Lung (tissue), 12 donors: ENCODE data around the gene TNKS1BP1. TPM values are rescaled to one million over a fixed set of nuclear protein-coding genes. Genes with fewer than 3 reads are reported as not detected.
A peak's percentile ranks its signal among the peaks of the same experiment; 100 is the strongest.

Experiments used
- ATAC-seq: fragments of 200-7000 bp; cut with Tn5 transposase; one replicate; pipeline ENCODE4 v1.9.1; 2020; ENCODE audit warnings: moderate number of reproducible peaks; ENCODE audit not compliant: insufficient read depth, low FRiP score
- DNase-seq, 3 donors: peaks; one replicate each; pipeline ENCODE4 v3.0.0-alpha.2; 2013 to 2017
- H3K27ac ChIP-seq, 2 donors: one replicate each; pipeline ENCODE4 v1.5.1; 2013; ENCODE audit warnings: mild to moderate bottlenecking in 2 of 2, moderate library complexity in 2 of 2, control low read depth in 1 of 2, inconsistent platforms in 1 of 2, low read depth in 1 of 2, low read length in 1 of 2
- H3K27me3 ChIP-seq, 3 donors: one replicate each; pipeline ENCODE4 v1.5.1; 2013; ENCODE audit warnings: low read length in 2 of 3; ENCODE audit not compliant: control insufficient read depth in 3 of 3, insufficient read depth in 3 of 3
- H3K36me3 ChIP-seq, 4 donors: one replicate each; pipeline ENCODE4 v1.5.1; 2013; ENCODE audit warnings: low read length in 4 of 4, mild to moderate bottlenecking in 1 of 4, moderate library complexity in 1 of 4; ENCODE audit not compliant: control insufficient read depth in 4 of 4, insufficient read depth in 4 of 4
- H3K4me1 ChIP-seq, 5 donors: one replicate each; pipeline ENCODE4 v1.5.1; 2013; ENCODE audit warnings: low read length in 5 of 5, mild to moderate bottlenecking in 2 of 5, moderate library complexity in 1 of 5; ENCODE audit not compliant: control insufficient read depth in 5 of 5, insufficient read depth in 5 of 5
- H3K4me3 ChIP-seq: one replicate; pipeline ENCODE4 v1.5.1; 2013; ENCODE audit warnings: mild to moderate bottlenecking, control low read depth, moderate library complexity
- H3K9ac ChIP-seq, 2 donors: one replicate each; pipeline ENCODE4 v1.5.1; 2013; ENCODE audit warnings: low read length in 2 of 2, control low read depth in 1 of 2; ENCODE audit not compliant: insufficient read depth in 1 of 2
- H3K9me3 ChIP-seq, 4 donors: one replicate each; pipeline ENCODE4 v1.5.1; 2013; ENCODE audit warnings: low read length in 3 of 4, mild to moderate bottlenecking in 1 of 4, moderate library complexity in 1 of 4; ENCODE audit not compliant: control insufficient read depth in 4 of 4, insufficient read depth in 3 of 4
- CTCF ChIP-seq: IDR thresholded peaks from 2 replicates; pipeline ENCODE4 v1.5.1; 2012; ENCODE audit warnings: mild to moderate bottlenecking; ENCODE audit errors: control extremely low read depth, extremely low read depth
- WGBS, 2 donors: extraction: QIAGEN DNeasy Blood & Tissue Kit; methylation state at CpG; one replicate each; pipeline ENCODE4 v1.1.7; 2013; 5-methylcytosine and 5-hydroxymethylcytosine counted together
- polyA plus RNA-seq, 2 donors: library from polyadenylated mRNA; stranded (reverse); fragments of 200-250 nt; gene quantifications; one replicate each; pipeline ENCODE4 v1.2.1, GENCODE V29; 2013
- total RNA-seq, 2 donors: library from RNA; depleted of rRNA in 1 of 2; stranded (reverse); fragments of >200 nt in 1 of 2; gene quantifications; one replicate each; pipeline ENCODE4 v1.2.1, GENCODE V29; 2014 to 2021
- donor health status: control.
- donor health status: control.
- donor health status: Bipolar disorder and iron deficiency.
- donor health status: healthy.
- donor health status: DM: yes; HTN: yes; CAD: no.

Gene TNKS1BP1
- total and polyA plus RNA-seq, 4 donors = 87.0 to 220 (median 139) TPM

GRCh38 chr11:57370251-57370650, 45.5 kb upstream of the TNKS1BP1 start:
- WGBS, 2 donors = 93 to 94% methylated on average over 7 of the region's 7 CpGs
- H3K9ac ChIP-seq = no peak overlapping the region
- DNase-seq (no peak), ATAC-seq (no peak)
- no peak overlapping the region for H3K27ac ChIP-seq
- H3K4me3 ChIP-seq = no peak overlapping the region
- no peak for TF ChIP-seq CTCF
- H3K9me3 ChIP-seq = no peaks in the 10 kb centered on the region
- no peaks in the 10 kb centered on the region for H3K36me3 ChIP-seq
- peaks cover 0 to 2% (median 0%) of the 10 kb centered on the region in 3 donors for H3K27me3 ChIP-seq
- peaks cover 0 to 6% (median 0%) of the 10 kb centered on the region in 5 donors for H3K4me1 ChIP-seq

GRCh38 chr11:57368845-57369232, 44.1 kb upstream of the TNKS1BP1 start:
- H3K4me3 ChIP-seq = no peak overlapping the region
- no peaks in the 10 kb centered on the region for H3K36me3 ChIP-seq
- no peak overlapping the region for H3K9ac ChIP-seq
- H3K4me1 ChIP-seq = peaks cover 0 to 6% (median 0%) of the 10 kb centered on the region in 5 donors
- WGBS, 2 donors = 64 to 66% methylated on average over 5 of the region's 5 CpGs
- H3K27ac ChIP-seq = no peak overlapping the region
- ATAC-seq (no peak), DNase-seq (no peak)
- no peak for TF ChIP-seq CTCF
- H3K9me3 ChIP-seq = no peaks in the 10 kb centered on the region
- peaks cover 0 to 2% (median 0%) of the 10 kb centered on the region in 3 donors for H3K27me3 ChIP-seq

GRCh38 chr11:57368106-57368844, 43.5 kb upstream of the TNKS1BP1 start:
- no peak overlapping the region for H3K27ac ChIP-seq
- H3K27me3 ChIP-seq = peaks cover 0 to 2% (median 0%) of the 10 kb centered on the region in 3 donors
- H3K4me1 ChIP-seq = peaks cover 0 to 6% (median 0%) of the 10 kb centered on the region in 5 donors
- no peak for TF ChIP-seq CTCF
- peak in 1 of 3 donors; percentile 44 for DNase-seq
- no peak overlapping the region for H3K9ac ChIP-seq
- peaks cover 0 to 1% (median 0%) of the 10 kb centered on the region in 4 donors for H3K9me3 ChIP-seq
- peak; percentile 67 for ATAC-seq
- 39 to 58% methylated on average over 19 of the region's 19 CpGs for WGBS, 2 donors
- no peak overlapping the region for H3K4me3 ChIP-seq
- no peaks in the 10 kb centered on the region for H3K36me3 ChIP-seq
